ENCODE measurements around the gene SH3PXD2B. TPM values are rescaled to one million over a fixed set of nuclear protein-coding genes. Genes with fewer than 3 reads are reported as not detected.
"Not testable (repeated sequence)": the region's sequence is repeated elsewhere in the genome, so short reads cannot be mapped to it uniquely, and the experiment has no call there.

SH3PXD2B gene
- total and polyA plus RNA-seq, 2 donors (not counting 1 experiment from before 2014, with no cell fraction given), result not detected

DNA sequence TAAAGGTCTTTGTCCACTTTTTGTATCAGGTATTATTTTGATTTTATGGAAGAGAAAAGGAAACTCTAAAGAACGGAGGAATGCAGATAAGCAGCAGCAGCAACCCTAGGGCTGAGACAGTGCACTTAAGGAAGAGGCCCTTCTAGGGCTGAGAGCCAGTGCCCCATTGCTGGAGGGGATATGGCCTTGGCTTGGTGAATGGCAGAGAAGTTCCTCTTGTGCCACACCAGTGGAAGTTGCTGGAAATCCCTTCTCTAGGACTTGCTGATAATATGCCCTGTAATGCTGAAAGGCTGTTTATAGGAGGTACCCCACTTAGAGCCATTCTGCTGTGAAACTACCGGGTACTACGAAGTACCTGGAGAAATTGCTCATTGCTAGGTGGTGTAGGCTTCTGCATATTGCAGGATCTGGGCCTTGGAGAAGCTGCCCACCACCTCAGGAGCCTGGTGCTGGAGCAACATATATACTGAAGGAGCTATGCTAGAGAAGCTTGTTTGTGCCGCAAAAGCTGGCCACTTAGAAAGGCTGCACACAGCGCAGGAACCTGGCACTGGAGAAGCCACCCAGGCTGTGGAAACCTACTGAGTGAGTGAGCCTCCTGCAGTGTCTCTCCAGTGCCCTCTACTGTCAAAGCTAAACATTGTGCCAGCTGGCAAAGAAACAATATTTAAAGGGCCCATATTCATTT is 161.1 kb downstream of the SH3PXD2B start:
- Histone ChIP-seq H3K4me2 (replicated peaks; ENCODE audit: low read depth, low read length, poor library complexity, severe bottlenecking) (no peak overlapping the region), H3K27ac (ENCODE audit: low read length in 2 of 2) (no peak overlapping the region), H3K9ac (ENCODE audit: low read length) (no peak overlapping the region), H3K4me3 (ENCODE audit: control extremely low read depth in 1 of 5, extremely low read depth in 1 of 5, insufficient read depth in 1 of 5, low read depth in 2 of 5, low read length in 4 of 5) (no peak overlapping the region), H3K79me2 (ENCODE audit: control insufficient read depth, insufficient read depth, low read length) (no peaks in the 10 kb centered on the region), H3K36me3 (replicated peaks in 1 of 2; ENCODE audit: control extremely low read depth in 1 of 2, control insufficient read depth in 1 of 2, extremely low read depth in 1 of 2, insufficient read depth in 2 of 2, low read length in 1 of 2) (no peaks in the 10 kb centered on the region), H3K4me1 (ENCODE audit: control insufficient read depth in 2 of 2, insufficient read depth in 2 of 2, low read length in 2 of 2) (no peaks in the 10 kb centered on the region), H3K9me3 (ENCODE audit: control extremely low read depth in 1 of 3, control insufficient read depth in 2 of 3, insufficient read depth in 1 of 3, low read length in 2 of 3) (no peaks in the 10 kb centered on the region), H3K27me3 (replicated peaks in 1 of 4; ENCODE audit: control extremely low read depth in 1 of 4, control insufficient read depth in 3 of 4, insufficient read depth in 4 of 4, low read length in 3 of 4) (no peaks in the 10 kb centered on the region), H4K20me1 (ENCODE audit: control insufficient read depth, insufficient read depth, low read length, poor library complexity, severe bottlenecking) (no peaks in the 10 kb centered on the region), H2AFZ (ENCODE audit: insufficient read depth, low read depth, low read length, poor library complexity, severe bottlenecking) (no peak overlapping the region)
- ChIA-PET CTCF (interaction anchor here (0.7 to 3.8 kb wide), 20 partner anchors 8 to 1397 kb away, joined by 3 to 26 read pairs (median 4); partner anchors contain the start of genes STK10 and UBTD2), POLR2A (no interaction called here)
- DNase-seq (peak; percentile 71), ATAC-seq (ENCODE audit: low read depth) (peak; percentile 99)
- Mint-ChIP-seq H3K27ac (no peak overlapping the region), H3K27me3 (peaks cover 8% of the 10 kb centered on the region), H3K4me1 (peaks cover 3% of the 10 kb centered on the region), H3K9me3 (ENCODE audit: insufficient read depth) (no peaks in the 10 kb centered on the region), H3K4me3 (no peak overlapping the region)
- WGBS (ENCODE audit: insufficient coverage), result 42% methylated on average over 5 of the region's 5 CpGs
- intact Hi-C loops (cut with micrococcal nuclease), result loop anchor here (1.0 to 10.0 kb wide), 6 partner anchors 9 to 808 kb away; partner anchors contain the start of gene STK10
- TF ChIP-seq, protein P1, sequence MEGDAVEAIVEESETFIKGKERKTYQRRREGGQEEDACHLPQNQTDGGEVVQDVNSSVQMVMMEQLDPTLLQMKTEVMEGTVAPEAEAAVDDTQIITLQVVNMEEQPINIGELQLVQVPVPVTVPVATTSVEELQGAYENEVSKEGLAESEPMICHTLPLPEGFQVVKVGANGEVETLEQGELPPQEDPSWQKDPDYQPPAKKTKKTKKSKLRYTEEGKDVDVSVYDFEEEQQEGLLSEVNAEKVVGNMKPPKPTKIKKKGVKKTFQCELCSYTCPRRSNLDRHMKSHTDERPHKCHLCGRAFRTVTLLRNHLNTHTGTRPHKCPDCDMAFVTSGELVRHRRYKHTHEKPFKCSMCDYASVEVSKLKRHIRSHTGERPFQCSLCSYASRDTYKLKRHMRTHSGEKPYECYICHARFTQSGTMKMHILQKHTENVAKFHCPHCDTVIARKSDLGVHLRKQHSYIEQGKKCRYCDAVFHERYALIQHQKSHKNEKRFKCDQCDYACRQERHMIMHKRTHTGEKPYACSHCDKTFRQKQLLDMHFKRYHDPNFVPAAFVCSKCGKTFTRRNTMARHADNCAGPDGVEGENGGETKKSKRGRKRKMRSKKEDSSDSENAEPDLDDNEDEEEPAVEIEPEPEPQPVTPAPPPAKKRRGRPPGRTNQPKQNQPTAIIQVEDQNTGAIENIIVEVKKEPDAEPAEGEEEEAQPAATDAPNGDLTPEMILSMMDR (IDR thresholded peaks at IDR 0.05), result peak; percentile 85
- no peak for TF ChIP-seq EZH2 (IDR thresholded peaks at IDR 0.05; ENCODE audit: borderline replicate concordance, insufficient read depth, low read depth, low read length, poor library complexity, severe bottlenecking)

DNA sequence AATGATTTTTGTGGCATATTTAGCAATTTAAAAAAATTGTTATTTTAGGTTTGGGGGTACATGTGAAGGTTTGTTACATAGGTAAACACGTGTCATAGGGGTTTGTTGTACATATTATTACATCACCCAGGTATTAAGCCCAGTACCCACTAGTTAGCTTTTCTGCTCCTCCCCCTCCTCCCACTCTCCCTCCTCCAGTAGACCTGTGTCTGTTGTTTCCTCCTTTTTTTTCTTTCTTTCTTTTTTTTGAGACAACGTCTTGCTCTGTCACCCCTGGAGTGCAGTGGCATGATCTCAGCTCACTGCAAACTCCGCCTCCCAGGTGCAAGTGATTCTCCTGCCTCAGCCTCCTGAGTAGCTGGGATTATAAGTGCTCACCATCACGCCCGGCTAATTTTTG is 162.5 kb downstream of the SH3PXD2B start:
- H3K4me3 ChIP-seq (ENCODE audit: control extremely low read depth in 1 of 5, extremely low read depth in 1 of 5, insufficient read depth in 1 of 5, low read depth in 2 of 5, low read length in 4 of 5); H3K27ac Mint-ChIP-seq; H3K9me3 ChIP-seq (ENCODE audit: control extremely low read depth in 1 of 3, control insufficient read depth in 2 of 3, insufficient read depth in 1 of 3, low read length in 2 of 3); H3K4me1 ChIP-seq (ENCODE audit: control insufficient read depth in 2 of 2, insufficient read depth in 2 of 2, low read length in 2 of 2); H3K4me2 ChIP-seq (replicated peaks; ENCODE audit: low read depth, low read length, poor library complexity, severe bottlenecking); POLR2A ChIA-PET; H4K20me1 ChIP-seq (ENCODE audit: control insufficient read depth, insufficient read depth, low read length, poor library complexity, severe bottlenecking); H3K9ac ChIP-seq (ENCODE audit: low read length); H3K4me3 Mint-ChIP-seq; H3K27ac ChIP-seq (ENCODE audit: low read length in 2 of 2); H3K4me1 Mint-ChIP-seq; H3K27me3 ChIP-seq (replicated peaks in 1 of 4; ENCODE audit: control extremely low read depth in 1 of 4, control insufficient read depth in 3 of 4, insufficient read depth in 4 of 4, low read length in 3 of 4); H3K79me2 ChIP-seq (ENCODE audit: control insufficient read depth, insufficient read depth, low read length); DNase-seq; H3K36me3 ChIP-seq (replicated peaks in 1 of 2; ENCODE audit: control extremely low read depth in 1 of 2, control insufficient read depth in 1 of 2, extremely low read depth in 1 of 2, insufficient read depth in 2 of 2, low read length in 1 of 2); H3K27me3 Mint-ChIP-seq; H2AFZ ChIP-seq (ENCODE audit: insufficient read depth, low read depth, low read length, poor library complexity, severe bottlenecking); H3K9me3 Mint-ChIP-seq (ENCODE audit: insufficient read depth); ATAC-seq (ENCODE audit: low read depth): not testable (repeated sequence)
- CTCF ChIA-PET, result interaction anchor here (0.6 to 3.8 kb wide), 8 partner anchors 9 to 380 kb away, joined by 3 to 26 read pairs (median 4); partner anchors contain the start of gene UBTD2
- 50% methylated on average over 2 of the region's 5 CpGs for WGBS (ENCODE audit: insufficient coverage)
- intact Hi-C loops (cut with micrococcal nuclease), result loop anchor here (10.0 kb wide), 2 partner anchors 403 to 807 kb away; no protein-coding TSS in a partner anchor

All from B cell (primary cell).